Sigmoid colon (tissue), 4 donors: ENCODE measurements around the gene CST8.

Source experiments
- EP300 ChIP-seq, 4 donors: sonication (generic); formaldehyde crosslinking; IDR thresholded peaks; one replicate each; pipeline ENCODE4 v1.6.1; 2017; ENCODE audit warnings: antibody characterized with exemption in 4 of 4
- POLR2A ChIP-seq, 2 donors: fragments of 450-650 bp; IDR thresholded peaks; one replicate each; pipeline ENCODE4 v1.6.1; 2016; ENCODE audit warnings: antibody characterized with exemption in 2 of 2, mild to moderate bottlenecking in 2 of 2, moderate library complexity in 2 of 2
- POLR2AphosphoS5 ChIP-seq, 4 donors: sonication (generic); formaldehyde crosslinking; IDR thresholded peaks; one replicate each; pipeline ENCODE4 v1.6.1; 2017; ENCODE audit warnings: antibody characterized with exemption in 4 of 4
- TF ChIP-seq, protein P1 (sequence below), 4 experiments: fragments of 450-650 bp in 3 of 4; fragments of 200-600 bp in 1 of 4; IDR thresholded peaks; one replicate each; pipeline ENCODE4 v1.5.1; 2016 to 2019; ENCODE audit warnings: antibody characterized with exemption in 4 of 4, mild to moderate bottlenecking in 3 of 4, moderate library complexity in 2 of 4

DNA sequence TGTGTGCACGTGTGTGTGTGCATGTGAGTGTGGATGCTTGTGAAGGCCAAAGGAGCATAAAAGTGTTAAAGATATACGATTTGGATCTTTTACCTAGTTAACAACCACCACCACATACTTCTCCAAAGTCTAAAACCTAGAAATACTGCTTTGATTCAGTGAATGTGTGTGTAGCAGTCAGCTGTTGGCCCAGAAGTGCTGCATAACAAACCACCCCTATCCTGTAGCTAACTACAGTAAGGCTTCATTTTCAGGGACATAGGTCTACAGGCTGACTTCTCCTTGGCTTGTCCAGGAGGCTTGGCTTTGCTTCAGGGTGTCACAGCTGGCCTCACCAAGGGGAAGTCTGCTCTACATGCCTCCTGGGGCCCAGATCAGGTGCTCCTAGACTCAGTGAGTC lies 2.4 kb upstream of the CST8 start:
- TF ChIP-seq, protein P1, sequence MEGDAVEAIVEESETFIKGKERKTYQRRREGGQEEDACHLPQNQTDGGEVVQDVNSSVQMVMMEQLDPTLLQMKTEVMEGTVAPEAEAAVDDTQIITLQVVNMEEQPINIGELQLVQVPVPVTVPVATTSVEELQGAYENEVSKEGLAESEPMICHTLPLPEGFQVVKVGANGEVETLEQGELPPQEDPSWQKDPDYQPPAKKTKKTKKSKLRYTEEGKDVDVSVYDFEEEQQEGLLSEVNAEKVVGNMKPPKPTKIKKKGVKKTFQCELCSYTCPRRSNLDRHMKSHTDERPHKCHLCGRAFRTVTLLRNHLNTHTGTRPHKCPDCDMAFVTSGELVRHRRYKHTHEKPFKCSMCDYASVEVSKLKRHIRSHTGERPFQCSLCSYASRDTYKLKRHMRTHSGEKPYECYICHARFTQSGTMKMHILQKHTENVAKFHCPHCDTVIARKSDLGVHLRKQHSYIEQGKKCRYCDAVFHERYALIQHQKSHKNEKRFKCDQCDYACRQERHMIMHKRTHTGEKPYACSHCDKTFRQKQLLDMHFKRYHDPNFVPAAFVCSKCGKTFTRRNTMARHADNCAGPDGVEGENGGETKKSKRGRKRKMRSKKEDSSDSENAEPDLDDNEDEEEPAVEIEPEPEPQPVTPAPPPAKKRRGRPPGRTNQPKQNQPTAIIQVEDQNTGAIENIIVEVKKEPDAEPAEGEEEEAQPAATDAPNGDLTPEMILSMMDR (IDR thresholded peaks at IDR 0.05): no peak
- no peak for TF ChIP-seq POLR2AphosphoS5 (IDR thresholded peaks at IDR 0.05)
- TF ChIP-seq POLR2A (IDR thresholded peaks at IDR 0.05): no peak
- TF ChIP-seq EP300 (IDR thresholded peaks at IDR 0.05): no peak
